Measurements from ENCODE around the gene DDO. TPM values are rescaled to one million over a fixed set of nuclear protein-coding genes. Genes with fewer than 3 reads are reported as not detected.

Gene DDO
- total RNA-seq, 4 donors from 2014 or later = 1.8 to 3.5 (median 2.4) TPM

GRCh38 chr6:110422444-110422822 lies 7.1 kb upstream of the DDO start:
- no peak overlapping the region for H3K4me3 ChIP-seq
- no peak overlapping the region for H3K27ac ChIP-seq
- ATAC-seq (no peak), DNase-seq (no peak)
- H3K4me1 ChIP-seq = no peaks in the 10 kb centered on the region
- intact Hi-C loops (cut with DNase I; ENCODE audit: low total_unique reads) (no loop called here), in situ Hi-C loops (cut with MboI; ENCODE audit: low sequenced_read_pairs in 4 of 4) (no loop called here)
- H3K36me3 ChIP-seq = no peaks in the 10 kb centered on the region
- no peak for TF ChIP-seq POLR2A (IDR thresholded peaks at IDR 0.05)
- TF ChIP-seq CTCF (IDR thresholded peaks at IDR 0.05 in 4 of 5, conservative IDR thresholded peaks at IDR 0.05 in 1 of 5) = no peak
- no peaks in the 10 kb centered on the region for H3K9me3 ChIP-seq
- H3K27me3 ChIP-seq = no peaks in the 10 kb centered on the region

GRCh38 chr6:110421749-110422443 lies 6.5 kb upstream of the DDO start:
- ATAC-seq = no peak
- H3K4me1 ChIP-seq = no peaks in the 10 kb centered on the region
- no peak overlapping the region for H3K4me3 ChIP-seq
- intact Hi-C loops (cut with DNase I; ENCODE audit: low total_unique reads) = no loop called here
- in situ Hi-C loops (cut with MboI; ENCODE audit: low sequenced_read_pairs in 4 of 4) = no loop called here
- no peaks in the 10 kb centered on the region for H3K36me3 ChIP-seq
- H3K9me3 ChIP-seq = no peaks in the 10 kb centered on the region
- TF ChIP-seq CTCF (IDR thresholded peaks at IDR 0.05 in 4 of 5, conservative IDR thresholded peaks at IDR 0.05 in 1 of 5) = no peak
- TF ChIP-seq POLR2A (IDR thresholded peaks at IDR 0.05) = no peak
- DNase-seq = no peak
- H3K27ac ChIP-seq = no peak overlapping the region
- H3K27me3 ChIP-seq = no peaks in the 10 kb centered on the region

GRCh38 chr6:110419028-110419739 lies 3.8 kb upstream of the DDO start:
- ATAC-seq = no peak
- no peak overlapping the region for H3K27ac ChIP-seq
- in situ Hi-C loops (cut with MboI; ENCODE audit: low sequenced_read_pairs in 4 of 4) = no loop called here
- no peaks in the 10 kb centered on the region for H3K27me3 ChIP-seq
- DNase-seq = no peak
- H3K4me1 ChIP-seq = peaks cover 9 to 11% of the 10 kb centered on the region in 2 donors
- H3K36me3 ChIP-seq = no peaks in the 10 kb centered on the region
- TF ChIP-seq CTCF (IDR thresholded peaks at IDR 0.05 in 4 of 5, conservative IDR thresholded peaks at IDR 0.05 in 1 of 5) (no peak), POLR2A (IDR thresholded peaks at IDR 0.05) (no peak)
- no peak overlapping the region for H3K4me3 ChIP-seq
- intact Hi-C loops (cut with DNase I; ENCODE audit: low total_unique reads) = no loop called here
- no peaks in the 10 kb centered on the region for H3K9me3 ChIP-seq

- intact Hi-C loops (cut with DNase I; ENCODE audit: low total_unique reads) = no loop called here
- peaks cover 14 to 15% of the 10 kb centered on the region in 2 donors for H3K4me1 ChIP-seq
- in situ Hi-C loops (cut with MboI; ENCODE audit: low sequenced_read_pairs in 4 of 4) = no loop called here
- DNase-seq (no peak), ATAC-seq (no peak)
- TF ChIP-seq POLR2A (IDR thresholded peaks at IDR 0.05) (no peak), CTCF (IDR thresholded peaks at IDR 0.05 in 4 of 5, conservative IDR thresholded peaks at IDR 0.05 in 1 of 5) (no peak)
- H3K27me3 ChIP-seq = no peaks in the 10 kb centered on the region
- H3K4me3 ChIP-seq = no peak overlapping the region
- no peak overlapping the region for H3K27ac ChIP-seq
- no peaks in the 10 kb centered on the region for H3K9me3 ChIP-seq
- H3K36me3 ChIP-seq = no peaks in the 10 kb centered on the region
Observed at GRCh38 chr6:110418594-110418993, 3.2 kb upstream of the DDO start.
